HL-60 (cell line): ENCODE measurements around the gene ICAM2.
A peak's percentile ranks its signal among the peaks of the same experiment; 100 is the strongest.

ENCODE experiments used
- DNase-seq, 2 experiments: peaks; one replicate each; pipeline ENCODE4 v3.0.0-alpha.2; 2010 to 2020; ENCODE audit warnings: low read depth in 1 of 2, low spot score in 1 of 2
- H3K27ac ChIP-seq: fragments of 250-450 bp; sonication (Bioruptor Pico); replicated peaks from 2 replicates; pipeline ENCODE4 v1.5.1; 2020; ENCODE audit warnings: mild to moderate bottlenecking, moderate library complexity
- H3K27me3 ChIP-seq: fragments of 250-450 bp; sonication (Bioruptor Pico); 2 replicates; pipeline ENCODE4 v1.5.1; 2021; ENCODE audit warnings: mild to moderate bottlenecking, moderate library complexity; ENCODE audit not compliant: insufficient read depth, poor library complexity, severe bottlenecking
- H3K4me3 ChIP-seq: replicated peaks from 2 replicates; pipeline ENCODE4 v1.5.1; 2011; ENCODE audit warnings: mild to moderate bottlenecking, control low read depth, low read length; ENCODE audit not compliant: insufficient read depth
- GABPA ChIP-seq: IDR thresholded peaks from 2 replicates; pipeline ENCODE4 v1.6.1; 2012; ENCODE audit warnings: low read depth
- POLR2AphosphoS5 ChIP-seq: IDR thresholded peaks from 2 replicates; pipeline ENCODE4 v1.6.1; 2012; ENCODE audit warnings: low read depth
- SPI1 ChIP-seq: IDR thresholded peaks from 2 replicates; pipeline ENCODE4 v1.6.1; 2012; ENCODE audit warnings: low read depth, mild to moderate bottlenecking, borderline replicate concordance
- TF ChIP-seq, protein P1 (sequence below): IDR thresholded peaks from one replicate; pipeline ENCODE4 v1.5.1; 2011; ENCODE audit warnings: low read length, control low read depth, inconsistent platforms; ENCODE audit not compliant: insufficient read depth
- TF ChIP-seq, protein P2 (sequence below): IDR thresholded peaks from 2 replicates; pipeline ENCODE4 v1.6.1; 2012; ENCODE audit warnings: low read depth; ENCODE audit not compliant: insufficient replicate concordance

The ICAM2 gene

DNA sequence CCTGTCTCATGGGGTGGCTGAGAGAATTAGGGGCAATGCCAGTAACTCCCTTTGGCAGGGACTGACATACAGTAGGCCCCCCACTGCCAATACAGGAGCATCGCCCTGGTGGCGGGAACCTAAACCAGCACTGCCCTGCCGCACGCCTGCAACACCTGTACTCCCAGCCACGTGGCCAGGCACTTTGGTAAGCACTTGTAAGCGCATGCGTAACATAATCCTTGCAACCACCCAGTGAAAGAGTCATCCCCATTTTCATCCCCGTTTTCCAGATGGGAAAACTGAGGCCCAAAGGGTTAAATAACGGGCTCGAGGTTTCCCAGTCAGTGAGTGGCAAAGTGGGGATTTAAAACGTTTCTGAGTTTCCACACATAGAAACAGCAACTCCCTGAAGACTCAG is 65.2 kb downstream of the ICAM2 start:
- no peaks in the 10 kb centered on the region for H3K27me3 ChIP-seq
- TF ChIP-seq GABPA (no peak), POLR2AphosphoS5 (no peak)
- TF ChIP-seq, protein P1, sequence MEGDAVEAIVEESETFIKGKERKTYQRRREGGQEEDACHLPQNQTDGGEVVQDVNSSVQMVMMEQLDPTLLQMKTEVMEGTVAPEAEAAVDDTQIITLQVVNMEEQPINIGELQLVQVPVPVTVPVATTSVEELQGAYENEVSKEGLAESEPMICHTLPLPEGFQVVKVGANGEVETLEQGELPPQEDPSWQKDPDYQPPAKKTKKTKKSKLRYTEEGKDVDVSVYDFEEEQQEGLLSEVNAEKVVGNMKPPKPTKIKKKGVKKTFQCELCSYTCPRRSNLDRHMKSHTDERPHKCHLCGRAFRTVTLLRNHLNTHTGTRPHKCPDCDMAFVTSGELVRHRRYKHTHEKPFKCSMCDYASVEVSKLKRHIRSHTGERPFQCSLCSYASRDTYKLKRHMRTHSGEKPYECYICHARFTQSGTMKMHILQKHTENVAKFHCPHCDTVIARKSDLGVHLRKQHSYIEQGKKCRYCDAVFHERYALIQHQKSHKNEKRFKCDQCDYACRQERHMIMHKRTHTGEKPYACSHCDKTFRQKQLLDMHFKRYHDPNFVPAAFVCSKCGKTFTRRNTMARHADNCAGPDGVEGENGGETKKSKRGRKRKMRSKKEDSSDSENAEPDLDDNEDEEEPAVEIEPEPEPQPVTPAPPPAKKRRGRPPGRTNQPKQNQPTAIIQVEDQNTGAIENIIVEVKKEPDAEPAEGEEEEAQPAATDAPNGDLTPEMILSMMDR: no peak
- DNase-seq: no peak
- H3K4me3 ChIP-seq: no peak overlapping the region
- no peak overlapping the region for H3K27ac ChIP-seq

DNA sequence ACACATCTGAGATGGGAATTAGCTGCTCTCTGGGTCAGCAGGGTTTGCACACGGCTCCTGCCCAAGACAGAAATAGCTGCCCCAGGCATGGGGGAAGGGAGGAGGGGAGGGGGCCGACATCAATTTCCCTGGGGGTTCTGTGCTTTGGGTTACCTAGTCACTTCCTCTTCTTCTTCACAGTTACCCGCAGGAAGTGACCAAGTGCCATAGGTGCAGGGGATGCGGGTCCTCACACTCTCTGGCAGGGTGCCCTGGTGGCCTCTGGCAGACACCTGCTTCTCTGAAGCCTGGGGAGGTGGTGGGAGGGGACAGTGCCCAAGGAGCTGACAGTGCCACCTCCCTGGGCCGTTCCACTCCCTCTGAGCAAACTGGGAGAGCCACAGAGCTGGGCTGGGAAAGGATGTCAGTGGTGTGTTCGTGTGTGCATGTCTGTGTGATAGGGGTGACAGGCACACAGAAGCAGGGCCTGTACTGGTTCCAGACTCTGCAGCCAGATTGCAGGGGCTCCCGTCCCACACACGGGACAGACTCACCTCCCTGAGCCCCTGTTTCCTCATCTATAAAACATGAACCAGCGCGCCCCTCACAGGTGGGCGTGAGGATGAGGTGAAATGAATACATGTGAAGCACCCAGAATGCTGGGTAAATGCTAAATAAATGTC is 65.9 kb downstream of the ICAM2 start:
- Histone ChIP-seq H3K27ac (no peak overlapping the region), H3K4me3 (no peak overlapping the region), H3K27me3 (no peaks in the 10 kb centered on the region)
- TF ChIP-seq, protein P2, sequence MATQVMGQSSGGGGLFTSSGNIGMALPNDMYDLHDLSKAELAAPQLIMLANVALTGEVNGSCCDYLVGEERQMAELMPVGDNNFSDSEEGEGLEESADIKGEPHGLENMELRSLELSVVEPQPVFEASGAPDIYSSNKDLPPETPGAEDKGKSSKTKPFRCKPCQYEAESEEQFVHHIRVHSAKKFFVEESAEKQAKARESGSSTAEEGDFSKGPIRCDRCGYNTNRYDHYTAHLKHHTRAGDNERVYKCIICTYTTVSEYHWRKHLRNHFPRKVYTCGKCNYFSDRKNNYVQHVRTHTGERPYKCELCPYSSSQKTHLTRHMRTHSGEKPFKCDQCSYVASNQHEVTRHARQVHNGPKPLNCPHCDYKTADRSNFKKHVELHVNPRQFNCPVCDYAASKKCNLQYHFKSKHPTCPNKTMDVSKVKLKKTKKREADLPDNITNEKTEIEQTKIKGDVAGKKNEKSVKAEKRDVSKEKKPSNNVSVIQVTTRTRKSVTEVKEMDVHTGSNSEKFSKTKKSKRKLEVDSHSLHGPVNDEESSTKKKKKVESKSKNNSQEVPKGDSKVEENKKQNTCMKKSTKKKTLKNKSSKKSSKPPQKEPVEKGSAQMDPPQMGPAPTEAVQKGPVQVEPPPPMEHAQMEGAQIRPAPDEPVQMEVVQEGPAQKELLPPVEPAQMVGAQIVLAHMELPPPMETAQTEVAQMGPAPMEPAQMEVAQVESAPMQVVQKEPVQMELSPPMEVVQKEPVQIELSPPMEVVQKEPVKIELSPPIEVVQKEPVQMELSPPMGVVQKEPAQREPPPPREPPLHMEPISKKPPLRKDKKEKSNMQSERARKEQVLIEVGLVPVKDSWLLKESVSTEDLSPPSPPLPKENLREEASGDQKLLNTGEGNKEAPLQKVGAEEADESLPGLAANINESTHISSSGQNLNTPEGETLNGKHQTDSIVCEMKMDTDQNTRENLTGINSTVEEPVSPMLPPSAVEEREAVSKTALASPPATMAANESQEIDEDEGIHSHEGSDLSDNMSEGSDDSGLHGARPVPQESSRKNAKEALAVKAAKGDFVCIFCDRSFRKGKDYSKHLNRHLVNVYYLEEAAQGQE: no peak
- TF ChIP-seq, protein P1: no peak
- TF ChIP-seq POLR2AphosphoS5: no peak
- TF ChIP-seq GABPA: no peak
- peak; percentile 78; the same call in 1 of the 2 replicates for TF ChIP-seq SPI1
- DNase-seq: peak; percentile 41 to 56
